ENCODE measurements around the gene ADH1A.
A peak's percentile ranks its signal among the peaks of the same experiment; 100 is the strongest.
"Not testable (repeated sequence)": the region's sequence is repeated elsewhere in the genome, so short reads cannot be mapped to it uniquely, and the experiment has no call there.

ADH1A gene

GRCh38 chr4:99281261-99281660, 9.5 kb downstream of the ADH1A start:
- no peak for DNase-seq (ENCODE audit: low read depth)

DNA sequence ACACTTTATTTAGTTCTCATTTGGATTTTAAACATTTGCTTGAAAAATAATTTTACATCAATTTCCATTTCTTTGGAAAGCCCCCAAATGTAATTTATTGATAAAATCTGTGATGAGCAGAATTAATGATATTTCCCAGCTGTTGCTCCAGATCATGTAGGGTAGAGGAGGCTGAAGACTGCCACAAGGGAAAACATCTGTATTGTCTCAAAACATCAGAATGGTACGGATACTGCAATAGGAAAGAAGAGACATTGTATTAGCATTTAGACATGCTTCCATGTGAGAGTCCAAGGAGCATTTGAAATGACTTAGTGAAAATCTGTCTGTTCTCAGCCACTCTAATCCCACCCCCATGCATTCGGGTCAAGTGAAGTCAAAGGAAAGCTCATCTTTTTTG, 14.4 kb downstream of the ADH1A start:
- DNase-seq (ENCODE audit: low read depth), result no peak

DNA sequence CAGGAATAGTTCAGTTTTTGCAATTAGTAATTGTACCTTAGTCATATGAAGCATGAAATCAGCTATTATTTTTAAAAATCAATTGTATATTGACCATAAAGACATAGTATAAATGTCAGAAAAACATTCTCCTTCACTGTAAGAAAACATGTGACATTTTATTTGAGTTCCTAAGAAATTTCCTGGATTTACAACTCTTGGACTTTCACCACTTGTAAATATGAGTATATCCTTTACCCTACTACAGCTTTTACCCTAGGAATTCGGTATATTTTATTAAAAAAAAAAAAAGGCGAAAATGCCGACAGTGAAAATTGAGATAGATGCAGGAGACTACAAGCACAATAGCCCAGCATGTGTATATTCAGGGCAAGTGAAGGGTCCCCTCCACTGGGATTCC, 14.9 kb downstream of the ADH1A start:
- DNase-seq (ENCODE audit: low read depth), result no peak

DNA sequence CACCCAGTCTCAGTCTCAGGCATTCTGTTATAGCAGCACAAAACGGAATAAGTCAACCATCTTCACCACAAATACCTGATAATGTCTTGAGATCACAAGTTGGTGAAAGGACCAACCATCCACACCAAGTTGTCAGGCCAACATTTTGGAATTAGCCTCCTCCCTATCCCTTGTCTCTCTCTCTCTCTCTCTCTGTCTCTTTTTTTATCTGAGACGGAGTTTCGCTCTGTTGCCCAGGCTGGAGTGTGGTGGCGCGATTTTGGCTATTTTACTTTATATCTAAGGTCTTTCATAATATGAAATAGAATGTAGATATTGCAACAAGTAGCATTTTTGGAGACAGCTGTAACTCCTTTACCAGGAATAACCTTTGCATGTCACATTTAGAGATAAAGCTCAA, 15.7 kb downstream of the ADH1A start:
- no peak for DNase-seq (ENCODE audit: low read depth)

DNA sequence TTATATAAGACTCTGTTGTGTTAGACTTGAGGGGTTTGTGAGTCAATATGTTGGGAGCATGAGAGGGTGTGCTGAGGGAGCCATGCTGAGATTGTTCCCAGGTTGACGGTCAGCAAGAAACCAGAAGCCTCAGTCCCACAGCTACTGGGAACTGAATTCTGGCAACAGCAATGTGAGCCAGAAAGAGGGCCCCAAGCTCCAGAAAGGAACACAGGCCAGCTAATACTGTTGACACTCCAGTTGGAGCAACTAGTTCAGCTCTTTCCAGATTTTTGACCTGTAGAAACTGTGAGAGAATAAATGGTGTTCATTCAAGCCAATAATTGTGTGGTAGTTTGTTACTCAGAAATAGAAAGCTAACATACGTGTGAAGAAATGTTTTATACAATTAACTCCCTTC, 17.1 kb downstream of the ADH1A start:
- no peak for DNase-seq (ENCODE audit: low read depth)

DNA sequence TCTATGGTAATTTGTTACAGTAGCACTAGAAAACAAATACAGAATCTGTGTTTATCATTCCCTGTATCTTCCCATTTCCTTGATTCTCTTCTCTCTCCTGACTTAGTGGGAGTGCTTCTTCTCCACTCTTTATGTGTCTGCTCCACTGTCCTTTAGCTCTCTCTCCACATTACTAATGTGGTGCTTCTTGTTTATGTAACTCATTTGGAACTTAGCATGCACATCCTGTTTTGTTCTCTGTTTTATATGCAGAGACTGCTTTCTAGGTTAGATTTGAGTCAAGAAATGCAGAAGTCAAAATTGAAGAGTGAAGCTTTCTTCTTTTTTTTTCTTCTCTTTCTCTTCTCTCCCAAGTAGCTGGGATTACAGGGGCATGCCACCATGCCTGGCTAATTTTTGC, 25.9 kb downstream of the ADH1A start:
- DNase-seq (ENCODE audit: low read depth), result no peak

DNA sequence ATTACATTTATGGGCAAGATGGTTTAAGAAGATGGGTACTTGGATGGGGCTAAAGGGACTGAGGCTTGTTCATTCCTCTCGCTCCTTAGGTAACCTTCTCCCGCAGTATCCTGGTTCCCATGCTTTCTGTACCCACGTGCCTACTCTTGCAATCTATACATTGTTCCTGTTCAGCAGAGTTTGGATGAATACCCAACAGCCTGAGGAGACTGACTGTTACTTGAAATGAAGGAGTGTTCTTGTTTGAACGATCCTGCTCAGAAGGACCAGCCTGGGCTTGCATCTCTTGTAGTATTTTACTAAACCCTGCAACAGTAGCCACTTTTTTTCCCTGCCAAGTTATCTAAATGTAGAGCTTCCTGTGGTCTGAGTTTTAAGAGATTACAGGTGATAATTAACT, 38.0 kb downstream of the ADH1A start:
- no peak for DNase-seq (ENCODE audit: low read depth)

GRCh38 chr4:99248714-99249113, 42.1 kb downstream of the ADH1A start:
- DNase-seq (ENCODE audit: low read depth), result peak; percentile 1

- DNase-seq (ENCODE audit: low read depth), result no peak
Observed at GRCh38 chr4:99235955-99236354, 54.8 kb downstream of the ADH1A start.

GRCh38 chr4:99234331-99235010, 56.3 kb downstream of the ADH1A start:
- no peak for DNase-seq (ENCODE audit: low read depth)

GRCh38 chr4:99233397-99233796, 57.4 kb downstream of the ADH1A start:
- not testable (repeated sequence) for DNase-seq (ENCODE audit: low read depth)

- not testable (repeated sequence) for DNase-seq (ENCODE audit: low read depth)
Observed at GRCh38 chr4:99228706-99229105, 62.1 kb downstream of the ADH1A start.

DNA sequence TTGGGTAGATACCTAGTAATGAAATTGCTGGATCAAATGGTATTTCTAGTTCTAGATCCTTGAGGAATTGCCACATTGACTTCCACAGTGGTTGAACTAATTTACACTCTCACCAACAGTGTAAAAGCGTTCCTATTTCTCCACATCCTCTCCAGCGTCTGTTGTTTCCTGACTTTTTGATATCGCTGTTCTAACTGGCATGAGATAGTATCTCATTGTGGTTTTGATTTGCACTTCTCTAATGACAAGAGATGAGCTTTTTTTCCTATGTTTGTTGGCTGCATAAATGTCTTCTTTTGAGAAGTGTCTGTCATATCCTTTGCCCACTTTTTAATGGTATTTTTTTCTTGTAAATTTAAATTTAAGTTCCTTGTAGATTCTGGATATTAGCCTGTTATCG, 63.1 kb downstream of the ADH1A start:
- DNase-seq (ENCODE audit: low read depth), result not testable (repeated sequence)

Data from ELR (cell line).